ENCODE data around the gene PDXDC1.
"Not testable (repeated sequence)": the region's sequence is repeated elsewhere in the genome, so short reads cannot be mapped to it uniquely, and the experiment has no call there.

The PDXDC1 gene

GRCh38 chr16:15163055-15163454 lies 188.2 kb downstream of the PDXDC1 start:
- H3K4me1 ChIP-seq (ENCODE audit: control insufficient read depth in 1 of 2, insufficient read depth in 2 of 2, low read length in 2 of 2); H3K14ac ChIP-seq (ENCODE audit: low read length): not testable (repeated sequence)
- whole genome bisulfite sequencing (ENCODE audit: extremely low coverage, insufficient coverage, insufficient read length) = no CpG with 5 or more reads among the region's 1 CpG

GRCh38 chr16:15166177-15166576 lies 191.4 kb downstream of the PDXDC1 start:
- H4K91ac ChIP-seq (ENCODE audit: low read depth, low read length); H4K12ac ChIP-seq (ENCODE audit: low read depth, low read length); H2BK12ac ChIP-seq (ENCODE audit: low read length); H3K14ac ChIP-seq (ENCODE audit: low read length); H3K4me2 ChIP-seq (ENCODE audit: low read length); H3K23ac ChIP-seq (ENCODE audit: low read length); H3K36me3 ChIP-seq (ENCODE audit: control insufficient read depth in 1 of 2, insufficient read depth in 2 of 2, low read length in 2 of 2); H2BK5ac ChIP-seq (ENCODE audit: low read depth, low read length, poor library complexity); H3K9ac ChIP-seq (ENCODE audit: low read length); H3K79me1 ChIP-seq (ENCODE audit: low read length); DNase-seq; H4K8ac ChIP-seq (ENCODE audit: low read depth, low read length); H2BK120ac ChIP-seq (ENCODE audit: insufficient read depth, low read length, poor library complexity); H3K27me3 ChIP-seq (ENCODE audit: insufficient read depth, low read length); H3K18ac ChIP-seq (ENCODE audit: low read length); H3K4ac ChIP-seq (ENCODE audit: low read depth, low read length); H3K79me2 ChIP-seq (ENCODE audit: control insufficient read depth, insufficient read depth, low read length, poor library complexity); H3K9me3 ChIP-seq (ENCODE audit: insufficient read depth, low read depth, low read length); H3K27ac ChIP-seq (ENCODE audit: low read depth, low read length); H2AK5ac ChIP-seq (ENCODE audit: low read length); H3K4me3 ChIP-seq (ENCODE audit: low read depth, low read length); H2AFZ ChIP-seq (ENCODE audit: insufficient read depth, low read length, poor library complexity); H3K4me1 ChIP-seq (ENCODE audit: control insufficient read depth in 1 of 2, insufficient read depth in 2 of 2, low read length in 2 of 2): not testable (repeated sequence)

More at GRCh38 chr16:15163055-15163454, 188.2 kb downstream of the PDXDC1 start:
- H4K12ac ChIP-seq (ENCODE audit: low read depth, low read length); H2BK5ac ChIP-seq (ENCODE audit: low read depth, low read length, poor library complexity); H3K36me3 ChIP-seq (ENCODE audit: control insufficient read depth in 1 of 2, insufficient read depth in 2 of 2, low read length in 2 of 2); H4K8ac ChIP-seq (ENCODE audit: low read depth, low read length); H3K79me2 ChIP-seq (ENCODE audit: control insufficient read depth, insufficient read depth, low read length, poor library complexity); DNase-seq; H3K27me3 ChIP-seq (ENCODE audit: insufficient read depth, low read length); H2AK5ac ChIP-seq (ENCODE audit: low read length); H3K18ac ChIP-seq (ENCODE audit: low read length); H2BK120ac ChIP-seq (ENCODE audit: insufficient read depth, low read length, poor library complexity); H2AFZ ChIP-seq (ENCODE audit: insufficient read depth, low read length, poor library complexity); H2BK12ac ChIP-seq (ENCODE audit: low read length); H3K4me2 ChIP-seq (ENCODE audit: low read length); H3K79me1 ChIP-seq (ENCODE audit: low read length); H3K9ac ChIP-seq (ENCODE audit: low read length); H3K27ac ChIP-seq (ENCODE audit: low read depth, low read length); H3K4me3 ChIP-seq (ENCODE audit: low read depth, low read length); H3K23ac ChIP-seq (ENCODE audit: low read length); H4K91ac ChIP-seq (ENCODE audit: low read depth, low read length); H3K4ac ChIP-seq (ENCODE audit: low read depth, low read length); H3K9me3 ChIP-seq (ENCODE audit: insufficient read depth, low read depth, low read length): not testable (repeated sequence)

- H4K91ac ChIP-seq (ENCODE audit: low read depth, low read length); H3K14ac ChIP-seq (ENCODE audit: low read length); H3K9ac ChIP-seq (ENCODE audit: low read length); H3K79me1 ChIP-seq (ENCODE audit: low read length); H2BK120ac ChIP-seq (ENCODE audit: insufficient read depth, low read length, poor library complexity); H2AFZ ChIP-seq (ENCODE audit: insufficient read depth, low read length, poor library complexity); H3K79me2 ChIP-seq (ENCODE audit: control insufficient read depth, insufficient read depth, low read length, poor library complexity); H3K27me3 ChIP-seq (ENCODE audit: insufficient read depth, low read length); H2BK5ac ChIP-seq (ENCODE audit: low read depth, low read length, poor library complexity); H4K12ac ChIP-seq (ENCODE audit: low read depth, low read length); H3K23ac ChIP-seq (ENCODE audit: low read length); H2AK5ac ChIP-seq (ENCODE audit: low read length); H3K27ac ChIP-seq (ENCODE audit: low read depth, low read length); H3K36me3 ChIP-seq (ENCODE audit: control insufficient read depth in 1 of 2, insufficient read depth in 2 of 2, low read length in 2 of 2); H3K9me3 ChIP-seq (ENCODE audit: insufficient read depth, low read depth, low read length); H3K4ac ChIP-seq (ENCODE audit: low read depth, low read length); H4K8ac ChIP-seq (ENCODE audit: low read depth, low read length); H3K18ac ChIP-seq (ENCODE audit: low read length); H3K4me2 ChIP-seq (ENCODE audit: low read length); H2BK12ac ChIP-seq (ENCODE audit: low read length); DNase-seq; H3K4me1 ChIP-seq (ENCODE audit: control insufficient read depth in 1 of 2, insufficient read depth in 2 of 2, low read length in 2 of 2); H3K4me3 ChIP-seq (ENCODE audit: low read depth, low read length): not testable (repeated sequence)
- no CpG with 5 or more reads among the region's 3 CpGs for WGBS (ENCODE audit: extremely low coverage, insufficient coverage, insufficient read length)
Measured at GRCh38 chr16:15168303-15168702, 193.5 kb downstream of the PDXDC1 start.

GRCh38 chr16:15168953-15169652 lies 194.3 kb downstream of the PDXDC1 start:
- not testable (repeated sequence) for H3K79me2 ChIP-seq (ENCODE audit: control insufficient read depth, insufficient read depth, low read length, poor library complexity); H4K12ac ChIP-seq (ENCODE audit: low read depth, low read length); H3K36me3 ChIP-seq (ENCODE audit: control insufficient read depth in 1 of 2, insufficient read depth in 2 of 2, low read length in 2 of 2); H3K4ac ChIP-seq (ENCODE audit: low read depth, low read length); H3K23ac ChIP-seq (ENCODE audit: low read length); H3K4me3 ChIP-seq (ENCODE audit: low read depth, low read length); H3K27me3 ChIP-seq (ENCODE audit: insufficient read depth, low read length); H3K9me3 ChIP-seq (ENCODE audit: insufficient read depth, low read depth, low read length); H2AK5ac ChIP-seq (ENCODE audit: low read length); H2BK12ac ChIP-seq (ENCODE audit: low read length); H3K27ac ChIP-seq (ENCODE audit: low read depth, low read length); H2AFZ ChIP-seq (ENCODE audit: insufficient read depth, low read length, poor library complexity); H4K91ac ChIP-seq (ENCODE audit: low read depth, low read length); H3K79me1 ChIP-seq (ENCODE audit: low read length); H4K8ac ChIP-seq (ENCODE audit: low read depth, low read length); H3K18ac ChIP-seq (ENCODE audit: low read length); H3K4me1 ChIP-seq (ENCODE audit: control insufficient read depth in 1 of 2, insufficient read depth in 2 of 2, low read length in 2 of 2); H2BK120ac ChIP-seq (ENCODE audit: insufficient read depth, low read length, poor library complexity); H3K4me2 ChIP-seq (ENCODE audit: low read length); H3K14ac ChIP-seq (ENCODE audit: low read length); H3K9ac ChIP-seq (ENCODE audit: low read length); H2BK5ac ChIP-seq (ENCODE audit: low read depth, low read length, poor library complexity)
- no CpG with 5 or more reads among the region's 5 CpGs for WGBS (ENCODE audit: extremely low coverage, insufficient coverage, insufficient read length)
- peak in 1 of 2 donors; percentile 40 for DNase-seq
